OCI-LY1 (cell line): ENCODE results near the gene ELOVL6.

Experiments
- H2AFZ ChIP-seq: fragments of 200-600 bp; sonication (generic), shearing (Covaris generic); 2 replicates; pipeline ENCODE4 v1.6.0; 2014; ENCODE audit warnings: antibody characterized with exemption, mild to moderate bottlenecking, low read length
- H3F3A ChIP-seq: fragments of 200-600 bp; sonication (generic), shearing (Covaris generic); 2 replicates; pipeline ENCODE4 v1.6.0; 2014; ENCODE audit warnings: mild to moderate bottlenecking, antibody characterized with exemption, low read length, moderate library complexity; ENCODE audit not compliant: insufficient read depth
- H3K27ac ChIP-seq: fragments of 200-600 bp; sonication (generic); 2 replicates; pipeline ENCODE4 v1.5.1; 2014; ENCODE audit warnings: low read length, mixed run types, mild to moderate bottlenecking, low read depth; ENCODE audit not compliant: poor library complexity, severe bottlenecking
- H3K27me3 ChIP-seq: fragments of 200-600 bp; sonication (generic); 2 replicates; pipeline ENCODE4 v1.6.0; 2014; ENCODE audit warnings: antibody characterized with exemption, mild to moderate bottlenecking, low read length, moderate library complexity; ENCODE audit not compliant: insufficient read depth
- H3K36me3 ChIP-seq: fragments of 200-600 bp; sonication (generic); 2 replicates; pipeline ENCODE4 v1.6.1; 2014; ENCODE audit warnings: mild to moderate bottlenecking, antibody characterized with exemption, low read length, moderate library complexity, mixed read lengths; ENCODE audit not compliant: insufficient read depth
- H3K4me1 ChIP-seq: fragments of 200-600 bp; sonication (generic); 2 replicates; pipeline ENCODE4 v1.5.1; 2014; ENCODE audit warnings: mild to moderate bottlenecking, low read length, moderate library complexity; ENCODE audit not compliant: insufficient read depth, severe bottlenecking
- H3K4me2 ChIP-seq: fragments of 200-600 bp; sonication (generic), shearing (Covaris generic); 2 replicates; pipeline ENCODE4 v1.6.1; 2014; ENCODE audit warnings: low read length
- H3K4me3 ChIP-seq: fragments of 200-600 bp; sonication (generic); 2 replicates; pipeline ENCODE4 v1.5.1; 2014; ENCODE audit warnings: low read length, low read depth, mild to moderate bottlenecking, mixed read lengths; ENCODE audit not compliant: poor library complexity, severe bottlenecking
- H3K79me2 ChIP-seq: fragments of 200-600 bp; shearing (Covaris generic); 2 replicates; pipeline ENCODE4 v1.6.1; 2016; ENCODE audit warnings: mixed run types, low read length, mixed read lengths; ENCODE audit not compliant: insufficient read depth
- H3K9ac ChIP-seq: fragments of 200-600 bp; sonication (generic), shearing (Covaris generic); 2 replicates; pipeline ENCODE4 v1.6.1; 2014; ENCODE audit warnings: mild to moderate bottlenecking, low read length, mixed read lengths
- H3K9me2 ChIP-seq: fragments of 200-600 bp; sonication (generic), shearing (Covaris generic); 2 replicates; pipeline ENCODE4 v1.6.1; 2014; ENCODE audit warnings: low read depth, mild to moderate bottlenecking, low read length, mixed read lengths
- H3K9me3 ChIP-seq: fragments of 200-600 bp; shearing (Covaris generic); 2 replicates; pipeline ENCODE4 v1.6.1; 2014; ENCODE audit warnings: low read length, mixed read lengths
- H4K20me1 ChIP-seq: fragments of 200-600 bp; sonication (generic), shearing (Covaris generic); 2 replicates; pipeline ENCODE4 v1.6.0; 2016; ENCODE audit warnings: mild to moderate bottlenecking, low read length; ENCODE audit not compliant: insufficient read depth
- CTCF ChIP-seq: fragments of 200-600 bp; sonication (generic), shearing (Covaris generic); IDR thresholded peaks from 2 replicates; pipeline ENCODE4 v1.5.1; 2017; ENCODE audit warnings: mild to moderate bottlenecking, antibody characterized with exemption, low read length, moderate library complexity, mixed read lengths
- EZH2 ChIP-seq: fragments of 200-600 bp; sonication (generic), shearing (Covaris generic); IDR thresholded peaks from 2 replicates; pipeline ENCODE4 v1.8.0; 2017; ENCODE audit warnings: borderline replicate concordance, mixed run types, mild to moderate bottlenecking, antibody characterized with exemption, low read length, moderate library complexity, mixed read lengths

The ELOVL6 gene

DNA sequence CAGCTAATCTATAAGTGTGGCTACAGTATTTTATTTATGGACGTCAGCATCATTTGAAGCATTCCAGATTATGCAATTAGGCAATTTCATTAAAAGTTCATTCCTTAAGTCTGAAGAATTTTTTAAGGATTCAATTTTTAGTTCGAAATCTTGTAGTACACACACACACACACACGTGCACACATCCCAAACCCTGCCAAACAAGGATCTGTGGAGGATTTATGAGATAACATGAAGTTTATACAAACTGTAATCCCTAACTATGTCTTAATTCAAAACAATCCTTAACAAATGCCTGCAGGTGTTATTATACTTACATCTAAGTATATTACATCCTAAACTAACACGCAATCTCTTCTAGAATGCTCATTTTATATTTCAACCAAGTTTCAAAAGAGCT is 105.8 kb downstream of the ELOVL6 start:
- Histone ChIP-seq H3K36me3 (peaks cover 5% of the 10 kb centered on the region; the same call in 1 of the 2 replicates), H3F3A (no peaks in the 10 kb centered on the region; the same call in 1 of the 2 replicates), H3K9me2 (no peaks in the 10 kb centered on the region), H3K4me1 (peaks cover 33% of the 10 kb centered on the region), H3K9ac (no peak overlapping the region), H3K79me2 (no peaks in the 10 kb centered on the region), H3K27ac (no peak overlapping the region), H3K27me3 (no peaks in the 10 kb centered on the region), H2AFZ (no peak overlapping the region), H3K4me2 (no peak overlapping the region), H3K4me3 (no peak overlapping the region), H4K20me1 (no peaks in the 10 kb centered on the region), H3K9me3 (no peaks in the 10 kb centered on the region)
- no peak for TF ChIP-seq EZH2
- no peak for TF ChIP-seq CTCF

- no peak overlapping the region for H3K27ac ChIP-seq
- TF ChIP-seq EZH2: no peak
- no peak for TF ChIP-seq CTCF
- H3K4me1 ChIP-seq: peaks cover 33% of the 10 kb centered on the region
- no peaks in the 10 kb centered on the region; the same call in 1 of the 2 replicates for H3F3A ChIP-seq
- H3K9me3 ChIP-seq: no peaks in the 10 kb centered on the region
- no peak overlapping the region for H3K4me3 ChIP-seq
- H2AFZ ChIP-seq: no peak overlapping the region
- H3K36me3 ChIP-seq: peaks cover 5% of the 10 kb centered on the region; the same call in 1 of the 2 replicates
- no peaks in the 10 kb centered on the region for H3K9me2 ChIP-seq
- H3K4me2 ChIP-seq: no peak overlapping the region
- H4K20me1 ChIP-seq: no peaks in the 10 kb centered on the region
- H3K9ac ChIP-seq: no peak overlapping the region
- H3K79me2 ChIP-seq: no peaks in the 10 kb centered on the region
- no peaks in the 10 kb centered on the region for H3K27me3 ChIP-seq
Observed at GRCh38 chr4:110091434-110092140, 106.8 kb downstream of the ELOVL6 start.

DNA sequence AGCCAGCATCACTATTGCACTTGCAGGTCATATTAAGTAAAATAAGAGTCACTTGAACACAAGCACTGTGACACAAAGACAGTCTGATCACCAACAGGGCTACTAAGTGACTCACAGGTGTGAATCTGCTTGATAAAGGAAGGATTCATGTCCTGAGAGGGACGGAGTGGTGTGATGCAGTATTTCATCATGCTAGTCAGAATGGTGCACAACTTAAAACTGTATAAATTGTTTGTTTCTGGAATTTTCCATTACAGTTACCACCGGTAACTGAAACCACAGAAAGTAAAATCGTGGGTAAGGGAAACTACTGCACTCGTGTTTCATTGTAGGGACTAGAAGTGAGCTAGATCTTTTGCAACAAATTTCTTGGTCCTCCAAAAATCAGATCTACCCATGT is 109.7 kb downstream of the ELOVL6 start:
- no peaks in the 10 kb centered on the region for H3K79me2 ChIP-seq
- H3F3A ChIP-seq: no peaks in the 10 kb centered on the region; the same call in 1 of the 2 replicates
- H3K4me2 ChIP-seq: peak overlapping the region; percentile 26; the same call in 1 of the 2 replicates
- H3K9me2 ChIP-seq: no peaks in the 10 kb centered on the region
- no peaks in the 10 kb centered on the region for H4K20me1 ChIP-seq
- H2AFZ ChIP-seq: no peak overlapping the region
- TF ChIP-seq CTCF (no peak), EZH2 (no peak)
- no peaks in the 10 kb centered on the region for H3K27me3 ChIP-seq
- H3K27ac ChIP-seq: peak overlapping the region; percentile 69
- no peak overlapping the region for H3K4me3 ChIP-seq
- peak overlapping the region; percentile 13; the same call in 1 of the 2 replicates for H3K9ac ChIP-seq
- H3K9me3 ChIP-seq: no peaks in the 10 kb centered on the region
- H3K4me1 ChIP-seq: peaks cover 40% of the 10 kb centered on the region
- H3K36me3 ChIP-seq: peaks cover 13% of the 10 kb centered on the region; the same call in 1 of the 2 replicates
